HG03064 (cell line): ENCODE results near the gene ATG4B.

Experiments used
- ATAC-seq: cut with Tn5 transposase; IDR thresholded peaks from one replicate; pipeline ENCODE4 v1.9.1; 2021; ENCODE audit warnings: low read depth; ENCODE audit not compliant: unreplicated experiment

Gene ATG4B

DNA sequence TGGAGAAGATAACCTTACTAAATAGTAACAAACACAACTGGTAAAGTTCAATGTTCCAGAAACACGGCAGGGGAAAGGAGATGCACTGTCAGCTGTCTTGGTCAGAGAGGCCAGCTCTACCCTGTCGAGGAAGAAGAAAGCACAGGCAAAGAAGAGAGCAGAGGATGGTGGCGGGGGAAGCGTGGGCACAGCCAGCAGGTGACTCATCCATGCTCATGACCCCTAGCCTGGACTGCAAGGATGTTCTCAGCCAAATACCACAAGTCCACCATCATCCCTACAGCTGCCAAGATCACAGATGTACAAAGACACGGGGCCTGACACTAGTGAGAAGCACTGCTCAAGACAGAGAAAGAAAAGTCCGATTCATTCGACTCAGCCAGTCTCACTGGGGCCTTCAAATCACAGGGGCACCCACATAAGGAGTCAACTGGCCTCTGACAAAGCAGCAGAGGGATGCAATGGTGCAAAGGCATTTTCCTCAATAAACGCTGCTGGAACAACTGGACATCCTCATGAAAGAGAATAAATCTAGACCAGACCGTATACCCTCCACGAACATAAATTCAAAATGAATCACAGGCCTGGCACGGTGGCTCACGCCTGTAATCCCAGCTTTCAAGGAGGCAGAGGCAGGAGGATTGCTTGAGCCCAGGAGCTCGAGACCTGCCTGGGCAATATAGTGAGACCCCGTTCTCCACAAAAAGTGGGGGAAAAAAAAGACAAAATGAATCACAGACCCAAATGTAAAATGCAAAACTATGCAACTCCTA lies 43.5 kb downstream of the ATG4B start:
- no peak for ATAC-seq

DNA sequence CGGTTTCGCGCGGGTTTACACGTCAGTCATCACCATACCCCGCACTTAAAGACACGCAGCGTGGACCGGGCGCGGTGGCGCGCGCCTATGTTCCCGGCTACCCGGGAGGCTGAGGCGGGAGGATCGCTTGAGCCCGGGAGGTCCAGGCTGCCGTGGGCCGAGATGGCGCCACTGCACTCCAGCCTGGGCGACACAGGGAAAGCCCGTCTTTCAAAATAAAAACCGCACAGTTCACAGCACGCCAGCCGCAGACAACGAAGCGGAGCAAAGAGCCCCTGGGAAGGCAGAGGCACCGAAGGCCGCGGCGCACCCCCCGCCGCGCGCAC lies 48.8 kb downstream of the ATG4B start:
- ATAC-seq, result peak; percentile 27

- ATAC-seq, result peak; percentile 94
Observed at GRCh38 chr2:241686650-241687425, 49.3 kb downstream of the ATG4B start, which contains the start of gene DTYMK. DTYMK (minus strand) TSS chr2:241686815; CDS start chr2:241686783, 32 bp downstream.

GRCh38 chr2:241689306-241689705 lies 51.8 kb downstream of the ATG4B start:
- no peak for ATAC-seq

DNA sequence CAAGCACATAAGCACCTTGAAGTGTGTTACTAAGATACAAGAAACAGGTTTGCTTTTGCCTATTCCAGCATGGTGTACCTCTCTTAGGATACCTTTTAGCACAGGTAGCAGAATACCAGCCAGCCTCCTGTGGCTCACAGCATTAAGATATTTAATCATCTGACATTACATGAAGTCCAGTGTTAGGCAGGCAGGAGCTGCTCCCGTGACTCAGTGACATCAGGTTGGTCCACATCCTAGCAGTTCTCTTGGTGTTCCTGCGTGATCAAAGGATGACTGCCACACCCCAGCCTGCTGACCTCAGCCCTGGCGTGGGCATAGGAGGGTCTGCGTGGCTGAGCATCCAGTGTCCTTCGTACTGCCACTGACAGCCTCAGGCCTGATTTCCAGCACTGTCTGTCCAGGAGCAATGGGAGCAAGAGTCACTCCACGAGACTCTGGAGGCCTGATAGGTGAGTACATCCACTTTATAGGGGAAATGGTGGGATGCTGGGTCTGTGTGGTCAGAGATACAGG lies 52.8 kb downstream of the ATG4B start:
- no peak for ATAC-seq

GRCh38 chr2:241692448-241692847 lies 55.0 kb downstream of the ATG4B start:
- ATAC-seq, result no peak

DNA sequence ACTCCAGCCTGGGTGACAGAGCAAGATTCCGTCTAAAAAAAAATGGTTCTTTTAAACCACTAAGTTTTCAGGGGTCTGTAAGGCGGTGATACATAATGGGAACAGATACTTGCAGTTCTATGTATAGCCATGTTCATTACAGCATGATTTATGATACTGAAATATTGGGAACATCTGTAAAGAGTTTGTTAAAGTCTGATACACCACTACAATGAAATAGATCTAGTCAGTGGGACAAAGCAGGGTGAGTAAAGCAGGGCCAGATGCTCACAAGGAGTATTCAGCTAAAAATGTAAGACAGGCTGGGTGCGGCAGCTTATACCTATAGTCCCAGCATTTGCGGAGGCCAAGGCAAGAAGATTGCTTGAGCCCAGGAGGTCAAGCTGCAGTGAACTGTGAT lies 58.2 kb downstream of the ATG4B start:
- ATAC-seq, result no peak

DNA sequence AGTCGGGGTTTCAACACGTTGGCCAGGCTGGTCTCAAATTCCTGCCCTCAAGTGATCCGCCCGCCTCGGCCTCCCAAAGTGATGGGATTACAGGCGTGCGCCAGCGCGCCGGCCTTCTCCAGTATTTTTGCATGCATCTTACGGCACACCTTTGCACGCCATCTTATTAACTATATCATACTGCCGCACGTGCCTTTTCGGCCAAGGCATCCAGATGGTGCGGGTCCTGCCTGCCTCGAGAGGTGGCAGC lies 63.6 kb downstream of the ATG4B start:
- ATAC-seq, result no peak

- ATAC-seq, result peak; percentile 47
Observed at GRCh38 chr2:241701399-241702154, 64.1 kb downstream of the ATG4B start, which contains the start of gene ING5. ING5 (plus strand) TSS chr2:241702039; CDS start chr2:241702066, 27 bp downstream.

DNA sequence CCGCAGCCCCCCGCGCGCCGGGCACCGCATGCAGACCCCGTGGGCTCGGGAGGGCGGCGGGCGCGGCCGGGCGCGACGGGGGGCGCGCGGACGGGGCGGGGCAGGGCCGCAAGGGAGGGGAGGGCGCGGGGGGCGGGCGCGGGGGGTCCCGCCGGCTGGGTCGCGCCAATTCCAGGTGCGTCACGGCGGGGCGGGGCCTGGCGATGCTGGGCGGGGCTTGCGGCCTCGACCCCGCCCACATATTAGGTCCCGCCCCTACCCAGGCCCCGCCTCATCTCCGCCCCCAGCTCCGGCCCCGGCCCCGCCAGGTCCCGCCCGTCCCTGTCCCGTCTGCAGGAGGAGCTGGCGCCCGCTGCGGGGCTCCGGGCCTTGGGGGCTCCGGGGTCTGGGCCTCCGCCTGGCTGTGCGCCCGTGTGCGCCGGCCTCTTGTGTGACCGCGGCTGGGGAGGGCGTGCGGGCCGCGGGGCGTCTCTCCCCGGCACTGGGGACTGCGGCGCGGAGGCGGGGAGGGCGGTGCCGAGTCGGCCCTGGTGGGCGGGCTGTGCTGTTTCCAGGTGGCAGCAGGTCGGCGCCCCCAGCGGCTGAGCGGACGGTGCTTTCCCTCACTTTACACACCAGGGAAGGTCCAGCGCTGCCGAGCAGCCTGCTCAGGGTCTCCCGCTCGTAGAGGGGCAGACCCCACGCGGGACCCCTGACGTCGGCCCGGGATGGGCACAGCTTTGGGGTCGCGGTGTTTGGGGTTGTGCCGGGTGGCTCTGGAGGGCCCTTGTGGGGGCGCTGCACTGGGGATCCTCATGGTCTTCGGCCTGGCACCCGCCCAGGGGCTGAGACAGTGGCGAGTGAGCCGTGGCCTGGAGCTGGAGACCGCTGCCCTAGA lies 64.9 kb downstream of the ATG4B start:
- peak; percentile 62 for ATAC-seq

GRCh38 chr2:241703032-241703604 lies 65.6 kb downstream of the ATG4B start:
- no peak for ATAC-seq

DNA sequence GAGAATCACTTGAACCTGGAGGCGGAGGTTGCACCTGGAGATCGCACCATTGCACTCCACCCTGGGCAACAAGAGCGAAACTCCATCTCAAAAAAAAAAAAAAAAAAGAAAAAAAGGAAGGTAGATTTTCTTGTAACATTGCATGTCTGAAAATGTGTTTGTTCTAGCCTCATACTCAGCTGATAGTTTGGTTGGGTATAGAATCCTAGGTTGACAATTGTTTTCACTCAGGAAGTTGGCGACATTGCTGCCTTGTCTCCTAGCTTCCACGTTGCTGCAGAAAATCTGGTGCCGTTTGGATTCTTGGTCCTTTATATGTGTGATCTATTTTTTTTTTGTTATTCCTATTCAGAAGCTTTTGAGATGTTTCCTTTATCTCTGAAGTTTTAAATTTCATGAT lies 69.0 kb downstream of the ATG4B start:
- no peak for ATAC-seq

DNA sequence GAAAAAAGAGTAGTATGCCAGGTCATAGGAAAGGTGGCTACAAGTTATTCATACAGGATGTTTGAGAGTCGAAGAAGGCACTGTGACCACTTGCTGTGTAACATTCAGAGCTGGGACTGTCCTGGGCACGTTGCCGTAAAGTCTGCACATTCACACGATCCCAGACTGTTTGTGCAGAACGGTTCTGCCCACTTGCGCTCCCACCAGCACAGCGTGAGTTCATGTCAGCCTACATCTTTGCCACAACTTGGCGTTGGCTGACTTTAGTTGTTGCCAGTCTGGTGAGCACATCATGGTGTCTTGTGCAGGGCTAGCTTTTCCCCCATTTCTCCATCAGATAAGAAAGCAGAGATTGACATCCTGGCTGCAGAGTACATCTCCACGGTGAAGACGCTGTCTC lies 71.4 kb downstream of the ATG4B start:
- no peak for ATAC-seq

DNA sequence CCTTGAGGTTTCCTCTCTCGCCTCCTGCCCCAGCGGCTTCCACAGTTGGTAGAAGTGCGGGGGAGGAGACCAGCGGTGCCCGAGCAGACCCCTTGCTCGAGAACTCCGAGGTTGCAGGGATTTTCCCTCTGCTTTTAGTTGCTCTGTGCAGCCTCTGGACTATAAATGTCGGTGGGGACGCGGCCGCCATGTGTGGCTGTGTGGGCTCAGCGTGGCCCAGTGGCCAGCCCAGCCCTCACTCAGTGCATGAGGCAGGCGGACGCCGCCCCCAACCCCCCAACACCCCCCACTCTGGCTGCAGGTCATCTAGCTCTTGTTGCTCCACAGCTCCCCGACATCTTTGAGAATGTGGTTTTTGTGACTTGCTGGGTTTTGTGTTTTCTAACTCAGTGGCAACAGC lies 81.6 kb downstream of the ATG4B start:
- no peak for ATAC-seq

GRCh38 chr2:241720099-241720498 lies 82.6 kb downstream of the ATG4B start:
- ATAC-seq, result no peak

GRCh38 chr2:241720560-241720959 lies 83.1 kb downstream of the ATG4B start:
- no peak for ATAC-seq

DNA sequence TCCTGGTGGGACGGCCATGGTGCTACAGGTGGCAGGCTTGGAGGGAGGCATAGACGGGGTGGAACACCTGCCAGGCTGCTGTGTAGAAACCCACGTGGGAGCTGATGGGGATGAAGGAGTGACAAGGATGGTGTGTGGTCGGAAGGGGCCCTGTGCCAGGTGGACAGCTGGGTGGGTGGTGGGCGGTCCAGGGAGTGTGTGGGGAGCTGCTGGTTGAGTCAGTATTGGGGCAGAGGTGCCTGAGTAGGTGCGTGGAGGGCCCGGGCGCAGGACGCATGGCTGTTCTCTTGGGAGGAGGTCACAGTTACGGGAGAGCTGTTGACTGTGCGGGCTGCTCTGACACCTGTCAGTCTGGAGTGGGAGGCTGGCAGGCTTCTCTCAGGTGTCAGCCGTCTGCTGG lies 84.4 kb downstream of the ATG4B start:
- no peak for ATAC-seq

DNA sequence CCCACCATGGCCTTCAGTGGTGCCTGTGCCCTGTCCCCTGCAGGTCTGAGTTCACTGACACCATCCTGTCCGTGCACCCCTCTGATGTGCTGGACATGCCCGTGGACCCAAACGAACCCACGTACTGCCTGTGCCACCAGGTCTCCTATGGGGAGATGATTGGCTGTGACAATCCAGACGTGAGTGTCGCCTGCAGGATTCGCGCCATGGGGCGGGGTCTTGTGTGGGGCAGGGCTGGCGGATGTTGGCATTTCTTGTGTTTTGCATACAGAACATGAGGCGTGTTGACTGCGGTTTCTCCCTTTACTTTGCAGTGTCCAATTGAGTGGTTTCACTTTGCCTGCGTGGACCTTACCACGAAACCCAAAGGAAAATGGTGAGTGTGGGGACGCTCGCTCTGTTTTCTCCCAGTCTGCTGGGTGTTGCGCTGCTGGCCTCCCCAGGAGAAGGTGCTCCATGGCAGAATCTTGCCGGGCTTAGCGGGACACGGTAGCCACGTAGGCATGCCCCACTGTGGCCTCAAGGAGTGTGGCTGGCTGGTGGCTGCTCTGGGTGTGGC lies 85.5 kb downstream of the ATG4B start:
- no peak for ATAC-seq
